ENCODE measurements around the gene VWA8.

DNA sequence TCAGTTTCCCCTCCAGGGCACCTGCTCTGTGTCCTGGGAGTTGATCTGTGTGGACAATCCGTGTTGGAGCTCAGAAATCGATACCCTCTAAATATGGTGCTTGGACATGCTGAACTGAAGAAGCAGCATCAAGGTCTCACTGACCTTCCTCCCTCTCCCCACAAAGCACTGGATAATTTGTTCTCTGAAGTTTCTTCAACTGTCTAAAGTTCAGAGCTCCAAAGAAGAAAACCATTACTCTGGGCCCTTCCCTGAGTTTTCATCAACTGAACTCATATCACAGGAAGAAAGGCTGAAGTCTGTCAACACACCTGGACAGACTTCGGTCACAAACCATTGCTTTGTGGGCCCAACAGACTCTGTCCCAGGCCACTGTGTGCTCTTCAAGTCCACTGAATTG lies 371.5 kb downstream of the VWA8 start:
- TF ChIP-seq FOXP2 (optimal IDR thresholded peaks at IDR 0.05; ENCODE audit: borderline replicate concordance, extremely low read depth, extremely low read length, insufficient read depth) (no peak), POLR2AphosphoS5 (IDR thresholded peaks at IDR 0.05; ENCODE audit: low read depth, low read length) (no peak), SIN3A (IDR thresholded peaks at IDR 0.05; ENCODE audit: borderline replicate concordance, insufficient read depth, low read length) (no peak), TAF1 (IDR thresholded peaks at IDR 0.05; ENCODE audit: borderline replicate concordance, insufficient read depth, low read length) (no peak)
- TF ChIP-seq, protein P1, sequence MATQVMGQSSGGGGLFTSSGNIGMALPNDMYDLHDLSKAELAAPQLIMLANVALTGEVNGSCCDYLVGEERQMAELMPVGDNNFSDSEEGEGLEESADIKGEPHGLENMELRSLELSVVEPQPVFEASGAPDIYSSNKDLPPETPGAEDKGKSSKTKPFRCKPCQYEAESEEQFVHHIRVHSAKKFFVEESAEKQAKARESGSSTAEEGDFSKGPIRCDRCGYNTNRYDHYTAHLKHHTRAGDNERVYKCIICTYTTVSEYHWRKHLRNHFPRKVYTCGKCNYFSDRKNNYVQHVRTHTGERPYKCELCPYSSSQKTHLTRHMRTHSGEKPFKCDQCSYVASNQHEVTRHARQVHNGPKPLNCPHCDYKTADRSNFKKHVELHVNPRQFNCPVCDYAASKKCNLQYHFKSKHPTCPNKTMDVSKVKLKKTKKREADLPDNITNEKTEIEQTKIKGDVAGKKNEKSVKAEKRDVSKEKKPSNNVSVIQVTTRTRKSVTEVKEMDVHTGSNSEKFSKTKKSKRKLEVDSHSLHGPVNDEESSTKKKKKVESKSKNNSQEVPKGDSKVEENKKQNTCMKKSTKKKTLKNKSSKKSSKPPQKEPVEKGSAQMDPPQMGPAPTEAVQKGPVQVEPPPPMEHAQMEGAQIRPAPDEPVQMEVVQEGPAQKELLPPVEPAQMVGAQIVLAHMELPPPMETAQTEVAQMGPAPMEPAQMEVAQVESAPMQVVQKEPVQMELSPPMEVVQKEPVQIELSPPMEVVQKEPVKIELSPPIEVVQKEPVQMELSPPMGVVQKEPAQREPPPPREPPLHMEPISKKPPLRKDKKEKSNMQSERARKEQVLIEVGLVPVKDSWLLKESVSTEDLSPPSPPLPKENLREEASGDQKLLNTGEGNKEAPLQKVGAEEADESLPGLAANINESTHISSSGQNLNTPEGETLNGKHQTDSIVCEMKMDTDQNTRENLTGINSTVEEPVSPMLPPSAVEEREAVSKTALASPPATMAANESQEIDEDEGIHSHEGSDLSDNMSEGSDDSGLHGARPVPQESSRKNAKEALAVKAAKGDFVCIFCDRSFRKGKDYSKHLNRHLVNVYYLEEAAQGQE (IDR thresholded peaks at IDR 0.05; ENCODE audit: insufficient read depth in 1 of 2, low read depth in 2 of 2, low read length in 2 of 2), result no peak
